CD4-positive, alpha-beta T cell treated with Interleukin-1 beta for 1 hour (primary cell): Measurements from ENCODE around the gene MEAF6.

Source experiments
- DNase-seq, 2 donors: peaks; one replicate each; pipeline ENCODE4 v3.0.0-alpha.2; 2020 to 2022

The MEAF6 gene

GRCh38 chr1:37482796-37483744, 31.5 kb downstream of the MEAF6 start:
- peak in 1 of 2 donors; percentile 11 for DNase-seq

- DNase-seq, result peak in 1 of 2 donors; percentile 14
Measured at GRCh38 chr1:37482004-37482785, 32.4 kb downstream of the MEAF6 start.

GRCh38 chr1:37481289-37482003, 33.1 kb downstream of the MEAF6 start:
- DNase-seq, result peak; percentile 7 to 24

- peak; percentile 1 to 6 for DNase-seq
Measured at GRCh38 chr1:37480581-37481288, 33.8 kb downstream of the MEAF6 start.

- DNase-seq, result no peak
Measured at GRCh38 chr1:37480125-37480466, 34.5 kb downstream of the MEAF6 start.

- DNase-seq, result peak; percentile 90 to 92
Measured at GRCh38 chr1:37479255-37480124, 35.1 kb downstream of the MEAF6 start.

GRCh38 chr1:37478890-37479254, 35.7 kb downstream of the MEAF6 start:
- DNase-seq, result peak; percentile 63 to 75

- DNase-seq, result peak; percentile 53 to 55
Measured at GRCh38 chr1:37478451-37478881, 36.1 kb downstream of the MEAF6 start.

- DNase-seq, result peak; percentile 6 to 18
Measured at GRCh38 chr1:37477946-37478345, 36.6 kb downstream of the MEAF6 start.

- peak; percentile 91 to 92 for DNase-seq
Measured at GRCh38 chr1:37477198-37477931, 37.2 kb downstream of the MEAF6 start.

- DNase-seq, result peak in 1 of 2 donors; percentile 14
Measured at GRCh38 chr1:37476460-37477197, 37.9 kb downstream of the MEAF6 start.

- DNase-seq, result peak in 1 of 2 donors; percentile 20
Measured at GRCh38 chr1:37476087-37476452, 38.5 kb downstream of the MEAF6 start.

GRCh38 chr1:37475380-37476086, 39.0 kb downstream of the MEAF6 start:
- DNase-seq, result peak; percentile 13 to 32

- DNase-seq, result peak in 1 of 2 donors; percentile 20
Measured at GRCh38 chr1:37474697-37475379, 39.7 kb downstream of the MEAF6 start.

- peak; percentile 93 to 95 for DNase-seq
Measured at GRCh38 chr1:37474046-37474696, 40.4 kb downstream of the MEAF6 start, which contains the start of gene ZC3H12A. Gene ZC3H12A, plus strand, starts transcription at chr1:37474580. Its CDS starts 917 bp downstream, at chr1:37475497.

GRCh38 chr1:37473431-37474045, 41.0 kb downstream of the MEAF6 start:
- DNase-seq, result peak; percentile 60 to 67

- DNase-seq, result peak in 1 of 2 donors; percentile 26
Measured at GRCh38 chr1:37472994-37473393, 41.6 kb downstream of the MEAF6 start.
